ENCODE results near the gene DAPK1.

DNA sequence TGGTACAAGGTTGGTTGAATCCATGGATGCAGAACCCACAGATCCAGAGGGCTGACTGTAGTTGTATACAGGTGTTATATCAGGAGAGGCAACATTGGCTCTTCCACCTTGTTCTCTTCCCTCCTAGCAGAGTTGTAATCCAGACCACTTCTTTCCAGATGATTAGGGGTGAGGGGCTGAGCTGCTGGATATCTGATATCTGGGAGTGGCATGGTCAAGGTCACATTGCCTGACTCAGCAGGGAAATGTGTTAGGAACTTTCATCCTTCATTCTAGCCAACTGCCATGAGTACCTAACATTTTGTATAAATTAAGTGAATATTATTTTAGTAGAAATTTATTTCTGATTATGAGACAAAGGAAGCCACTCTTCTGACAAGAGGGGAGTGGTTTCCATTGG, 7.3 kb downstream of the DAPK1 start:
- TF ChIP-seq, protein P1, sequence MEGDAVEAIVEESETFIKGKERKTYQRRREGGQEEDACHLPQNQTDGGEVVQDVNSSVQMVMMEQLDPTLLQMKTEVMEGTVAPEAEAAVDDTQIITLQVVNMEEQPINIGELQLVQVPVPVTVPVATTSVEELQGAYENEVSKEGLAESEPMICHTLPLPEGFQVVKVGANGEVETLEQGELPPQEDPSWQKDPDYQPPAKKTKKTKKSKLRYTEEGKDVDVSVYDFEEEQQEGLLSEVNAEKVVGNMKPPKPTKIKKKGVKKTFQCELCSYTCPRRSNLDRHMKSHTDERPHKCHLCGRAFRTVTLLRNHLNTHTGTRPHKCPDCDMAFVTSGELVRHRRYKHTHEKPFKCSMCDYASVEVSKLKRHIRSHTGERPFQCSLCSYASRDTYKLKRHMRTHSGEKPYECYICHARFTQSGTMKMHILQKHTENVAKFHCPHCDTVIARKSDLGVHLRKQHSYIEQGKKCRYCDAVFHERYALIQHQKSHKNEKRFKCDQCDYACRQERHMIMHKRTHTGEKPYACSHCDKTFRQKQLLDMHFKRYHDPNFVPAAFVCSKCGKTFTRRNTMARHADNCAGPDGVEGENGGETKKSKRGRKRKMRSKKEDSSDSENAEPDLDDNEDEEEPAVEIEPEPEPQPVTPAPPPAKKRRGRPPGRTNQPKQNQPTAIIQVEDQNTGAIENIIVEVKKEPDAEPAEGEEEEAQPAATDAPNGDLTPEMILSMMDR (IDR thresholded peaks at IDR 0.05) = no peak
- TF ChIP-seq EZH2phosphoT487 (IDR thresholded peaks at IDR 0.05; ENCODE audit: borderline replicate concordance, low read depth) = no peak
- no peak for TF ChIP-seq EP300 (IDR thresholded peaks at IDR 0.05; ENCODE audit: borderline replicate concordance in 1 of 2, low read depth in 1 of 2, low read length in 1 of 2)
- no peak for TF ChIP-seq YY1 (IDR thresholded peaks at IDR 0.05; ENCODE audit: low read depth)
- TF ChIP-seq, protein P2, sequence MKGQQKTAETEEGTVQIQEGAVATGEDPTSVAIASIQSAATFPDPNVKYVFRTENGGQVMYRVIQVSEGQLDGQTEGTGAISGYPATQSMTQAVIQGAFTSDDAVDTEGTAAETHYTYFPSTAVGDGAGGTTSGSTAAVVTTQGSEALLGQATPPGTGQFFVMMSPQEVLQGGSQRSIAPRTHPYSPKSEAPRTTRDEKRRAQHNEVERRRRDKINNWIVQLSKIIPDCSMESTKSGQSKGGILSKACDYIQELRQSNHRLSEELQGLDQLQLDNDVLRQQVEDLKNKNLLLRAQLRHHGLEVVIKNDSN (IDR thresholded peaks at IDR 0.05; ENCODE audit: borderline replicate concordance, low read depth) = no peak
- no peak for TF ChIP-seq GABPA (IDR thresholded peaks at IDR 0.05; ENCODE audit: low read depth)
- TF ChIP-seq, protein P3, sequence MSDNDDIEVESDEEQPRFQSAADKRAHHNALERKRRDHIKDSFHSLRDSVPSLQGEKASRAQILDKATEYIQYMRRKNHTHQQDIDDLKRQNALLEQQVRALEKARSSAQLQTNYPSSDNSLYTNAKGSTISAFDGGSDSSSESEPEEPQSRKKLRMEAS (IDR thresholded peaks at IDR 0.05; ENCODE audit: low read depth) = no peak
- TF ChIP-seq FOSL2 (IDR thresholded peaks at IDR 0.05; ENCODE audit: borderline replicate concordance, low read depth) = no peak
- no peak for TF ChIP-seq SIN3A (IDR thresholded peaks at IDR 0.05; ENCODE audit: borderline replicate concordance, low read depth, low read length)
- TF ChIP-seq POLR2AphosphoS5 (IDR thresholded peaks at IDR 0.05; ENCODE audit: low read depth, low read length) = no peak
- no peak for TF ChIP-seq CHD2 (IDR thresholded peaks at IDR 0.05; ENCODE audit: low read length, partially characterized antibody)
- TF ChIP-seq MEF2A (IDR thresholded peaks at IDR 0.05; ENCODE audit: borderline replicate concordance, low read depth) = no peak
- TF ChIP-seq, protein P4, sequence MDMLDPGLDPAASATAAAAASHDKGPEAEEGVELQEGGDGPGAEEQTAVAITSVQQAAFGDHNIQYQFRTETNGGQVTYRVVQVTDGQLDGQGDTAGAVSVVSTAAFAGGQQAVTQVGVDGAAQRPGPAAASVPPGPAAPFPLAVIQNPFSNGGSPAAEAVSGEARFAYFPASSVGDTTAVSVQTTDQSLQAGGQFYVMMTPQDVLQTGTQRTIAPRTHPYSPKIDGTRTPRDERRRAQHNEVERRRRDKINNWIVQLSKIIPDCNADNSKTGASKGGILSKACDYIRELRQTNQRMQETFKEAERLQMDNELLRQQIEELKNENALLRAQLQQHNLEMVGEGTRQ (IDR thresholded peaks at IDR 0.05; ENCODE audit: borderline replicate concordance, low read depth, low read length) = no peak
- no peak for TF ChIP-seq TEAD4 (IDR thresholded peaks at IDR 0.05; ENCODE audit: borderline replicate concordance, insufficient read depth)

Measured in SK-N-SH (cell line).